ENCODE measurements around the gene POLR2J.
"Not testable (repeated sequence)": the region's sequence is repeated elsewhere in the genome, so short reads cannot be mapped to it uniquely, and the experiment has no call there.

The POLR2J gene

DNA sequence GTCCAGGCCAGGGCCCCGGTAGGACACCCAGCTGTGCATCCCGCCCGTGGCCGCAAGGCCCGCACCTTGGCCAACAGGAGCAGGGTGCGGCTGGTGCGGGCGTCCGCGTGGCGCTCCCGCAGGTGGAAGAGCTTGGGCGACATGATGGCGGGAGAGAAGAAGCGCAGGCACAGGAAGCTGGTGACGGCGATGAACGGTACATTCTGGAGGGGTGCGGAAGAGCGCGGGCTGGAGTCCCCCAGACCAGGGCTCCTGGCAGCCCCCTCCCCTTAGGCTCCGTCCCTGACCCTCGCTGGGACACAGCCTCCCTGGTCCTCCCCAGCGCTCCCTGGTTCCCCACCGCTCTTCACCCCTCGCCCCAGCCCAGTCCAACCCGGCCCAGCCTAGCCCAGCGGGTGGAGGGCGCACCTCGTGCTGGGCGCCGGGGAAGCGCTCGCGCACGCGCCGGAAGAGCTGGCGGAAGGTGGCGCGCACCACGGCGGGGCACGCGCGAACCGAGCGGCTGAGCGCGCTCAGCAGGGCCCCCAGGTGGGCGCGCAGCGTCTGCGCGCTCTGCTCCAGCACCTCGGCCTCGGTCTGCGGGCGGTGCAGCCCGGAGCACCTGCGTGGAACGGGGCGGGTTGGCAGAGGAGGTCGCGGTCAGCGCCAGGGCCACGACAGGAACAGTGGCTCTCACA lies 15.9 kb upstream of the POLR2J start:
- not testable (repeated sequence) for DNase-seq

DNA sequence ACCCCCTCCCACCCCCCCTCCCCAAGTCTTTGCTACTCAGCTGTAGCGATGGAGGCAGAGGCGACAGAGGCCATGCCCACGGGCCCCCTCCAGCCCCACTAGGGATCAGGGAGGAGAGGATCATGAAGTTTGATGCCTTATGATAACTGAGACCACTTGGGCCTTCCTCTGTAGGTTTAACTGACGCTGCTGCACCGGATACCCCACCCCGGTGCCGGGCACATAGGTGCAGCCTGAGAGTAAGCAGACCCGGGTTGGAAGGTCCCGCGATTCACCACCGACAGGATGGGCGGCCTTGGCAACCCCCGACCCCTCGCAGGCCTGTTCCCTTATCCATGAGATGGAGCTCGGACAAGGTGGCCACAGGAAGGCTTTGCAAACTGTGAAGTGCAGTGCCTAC lies 15.3 kb upstream of the POLR2J start:
- not testable (repeated sequence) for DNase-seq

DNA sequence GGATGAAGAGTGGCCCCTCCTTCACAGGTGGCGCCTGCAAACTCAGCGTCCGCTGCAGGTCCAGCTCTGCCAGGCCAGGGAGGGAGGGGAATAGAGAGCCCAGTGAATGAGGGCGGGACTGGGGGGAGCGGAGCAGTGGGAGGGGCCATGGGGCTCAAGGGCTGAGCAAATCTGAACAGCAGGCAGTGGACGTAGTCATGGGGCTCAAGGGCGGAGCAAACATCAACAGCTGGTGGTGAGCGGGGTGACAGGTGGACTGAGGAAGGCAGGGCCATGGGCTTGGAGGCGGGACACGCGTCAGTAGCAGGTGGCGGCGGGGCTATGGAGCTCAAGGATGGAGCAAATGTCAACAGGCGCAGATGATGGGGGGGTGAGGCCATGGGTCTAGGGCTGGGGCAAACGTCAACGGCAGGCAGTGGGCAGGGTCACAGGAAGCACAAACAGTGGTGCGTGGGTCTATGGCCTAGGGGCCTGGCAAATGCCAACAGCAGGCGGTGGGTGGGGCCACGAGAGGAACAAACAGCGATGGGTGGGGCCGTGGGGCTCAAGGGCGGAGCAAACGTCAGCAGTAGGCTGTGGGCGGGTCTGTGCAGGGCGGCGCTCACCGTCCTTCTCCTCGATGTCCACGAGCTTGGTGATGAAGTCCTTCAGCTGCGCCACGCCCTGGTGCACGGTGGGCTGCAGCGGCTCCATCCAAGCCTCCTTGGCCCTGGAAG lies 14.7 kb upstream of the POLR2J start:
- not testable (repeated sequence) for DNase-seq

DNA sequence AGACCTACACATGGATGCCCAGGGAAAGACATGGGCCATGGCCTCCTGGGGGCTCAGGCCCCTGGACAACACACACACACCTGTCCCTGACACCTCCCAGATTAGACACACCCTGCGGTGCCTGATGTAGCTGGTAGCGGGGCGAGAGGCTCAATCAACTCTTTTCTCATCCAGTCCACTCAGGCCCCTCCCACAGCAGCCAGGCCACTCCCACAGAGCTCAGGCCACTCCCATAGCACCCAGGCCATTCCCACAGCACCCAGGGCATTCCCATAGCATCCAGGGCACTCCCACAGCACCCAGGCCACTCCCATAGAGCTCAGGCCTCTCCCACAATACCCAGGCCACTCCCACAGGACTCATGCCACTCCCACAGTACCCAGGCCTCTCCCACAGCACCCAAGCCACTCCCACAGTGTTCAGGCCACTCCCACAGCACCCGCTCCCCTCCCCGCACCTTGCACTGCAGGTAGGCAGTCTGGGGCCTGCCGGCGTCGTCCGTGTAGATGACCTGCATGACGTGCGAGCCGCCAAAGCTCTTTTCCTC lies 11.9 kb upstream of the POLR2J start:
- not testable (repeated sequence) for DNase-seq

DNA sequence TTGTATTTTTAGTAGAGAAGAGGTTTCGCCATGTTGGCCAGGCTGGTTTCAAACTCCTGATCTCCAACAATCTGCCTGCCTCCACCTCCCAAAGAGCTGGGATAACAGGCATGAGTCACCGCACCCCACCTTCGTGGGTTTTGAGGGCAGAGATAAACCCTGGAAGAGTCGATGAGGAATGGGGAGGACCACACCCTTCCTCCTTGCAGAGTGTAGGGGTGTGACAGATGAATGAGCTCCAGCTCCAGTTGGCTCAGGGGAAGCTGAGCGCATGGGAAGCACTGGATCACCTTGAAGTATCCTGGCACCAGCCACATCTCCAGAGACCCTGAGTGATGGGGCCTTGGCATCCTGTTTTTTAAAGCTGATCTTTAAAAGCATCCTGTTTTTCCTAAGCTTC lies 5.6 kb upstream of the POLR2J start:
- not testable (repeated sequence) for DNase-seq

DNA sequence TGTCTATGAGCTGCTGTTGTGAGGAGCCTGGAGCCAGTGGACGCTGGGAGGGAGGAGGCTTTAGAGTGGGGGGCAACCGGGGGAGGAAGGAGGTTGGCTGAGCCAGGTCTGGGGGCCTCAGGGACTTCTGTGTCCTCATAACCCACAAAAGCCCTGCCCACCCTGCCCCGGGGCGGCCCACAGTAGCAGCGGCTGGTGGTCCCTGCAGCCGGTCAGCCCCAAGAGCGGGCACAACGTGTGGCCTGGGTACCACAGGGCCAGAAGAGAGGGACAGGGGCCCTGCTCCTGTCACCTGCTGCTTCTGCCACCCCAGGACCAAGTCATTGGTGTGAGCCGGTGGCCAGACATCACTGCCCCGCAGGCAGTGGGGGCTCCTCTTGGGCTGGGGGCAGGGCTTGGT lies 3.2 kb upstream of the POLR2J start:
- not testable (repeated sequence) for DNase-seq

DNA sequence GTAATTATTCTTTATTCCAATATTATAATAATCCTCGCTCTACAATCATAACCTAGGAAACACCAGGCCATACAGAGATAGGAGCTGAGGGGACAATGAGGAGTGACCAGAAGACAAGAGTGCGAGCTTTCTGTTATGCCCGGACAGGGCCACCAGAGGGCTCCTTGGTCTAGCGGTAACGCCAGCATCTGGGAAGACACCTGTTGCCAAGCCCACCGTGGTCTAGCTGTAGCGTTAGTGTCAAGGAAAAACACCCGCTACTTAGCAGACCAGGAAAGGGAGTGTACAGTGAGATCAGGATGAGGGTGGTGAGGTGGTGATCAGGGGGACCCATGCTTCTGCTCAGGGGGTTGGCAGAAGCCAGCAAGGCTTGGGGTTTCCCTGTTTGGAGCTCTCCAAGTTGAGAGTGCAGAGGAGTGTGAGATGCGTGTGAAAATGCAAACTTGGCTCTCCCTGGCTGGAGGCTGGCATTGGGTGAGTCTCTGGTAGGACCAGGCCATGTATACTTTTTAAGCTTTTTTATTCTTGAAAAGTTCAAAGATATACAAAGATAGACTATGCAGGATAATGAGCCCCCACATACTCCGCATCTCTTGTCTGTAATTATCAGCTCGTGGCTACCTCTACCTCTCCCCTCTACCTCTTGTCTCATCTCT lies 1.4 kb upstream of the POLR2J start:
- DNase-seq, result not testable (repeated sequence)

DNA sequence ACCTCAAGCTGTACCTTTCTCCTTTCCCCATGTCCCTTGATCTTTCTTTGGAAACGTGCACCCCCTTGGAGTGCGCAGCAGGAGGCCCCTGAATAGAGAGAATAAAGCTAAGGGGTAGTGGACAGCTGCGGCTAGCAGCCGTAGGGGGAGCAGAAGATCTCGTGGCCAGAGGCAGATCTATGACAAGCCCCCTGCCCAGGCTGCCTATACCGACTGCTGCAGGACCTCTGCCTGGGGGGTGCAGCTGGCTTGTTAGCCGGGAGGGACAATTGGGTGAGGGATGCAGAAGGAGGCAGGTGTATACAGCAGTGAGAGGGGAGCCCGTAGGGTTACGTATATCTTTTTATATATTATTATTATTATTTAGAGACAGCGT lies 475 bp upstream of the POLR2J start:
- not testable (repeated sequence) for DNase-seq

DNA sequence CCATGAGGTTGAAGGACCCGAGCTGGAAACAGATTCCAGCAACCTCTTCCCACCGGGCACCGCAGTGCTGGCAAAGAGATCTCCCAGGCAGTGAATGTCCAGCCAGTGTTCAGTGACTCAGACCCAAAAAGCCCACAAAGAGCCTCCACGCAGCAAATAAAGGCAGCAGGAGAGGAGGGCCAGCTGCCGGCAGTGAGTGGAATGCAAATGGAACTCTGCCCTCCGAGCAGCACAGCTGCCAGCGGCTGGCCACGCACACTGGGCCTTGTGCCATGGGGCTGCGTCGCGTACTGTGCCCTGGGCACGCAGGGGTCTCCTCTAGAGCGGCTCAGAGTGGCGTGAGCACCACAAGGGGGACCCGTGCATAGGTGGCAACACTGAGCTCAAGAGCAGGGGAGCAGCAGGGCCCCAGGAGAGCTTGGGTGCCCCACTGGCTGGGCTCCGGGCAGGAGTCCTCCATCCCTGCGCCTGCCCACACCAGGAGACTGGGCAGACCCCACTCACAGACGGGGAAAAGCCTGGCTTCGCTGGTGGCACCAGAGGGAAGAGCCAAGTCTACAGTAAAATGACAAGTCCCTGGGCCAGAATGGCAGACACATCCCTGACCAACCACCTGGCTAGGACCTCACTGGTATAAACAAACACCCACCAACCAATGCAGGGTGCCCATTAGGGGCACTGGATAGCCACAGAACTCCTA lies 3.8 kb downstream of the POLR2J start:
- not testable (repeated sequence) for DNase-seq

DNA sequence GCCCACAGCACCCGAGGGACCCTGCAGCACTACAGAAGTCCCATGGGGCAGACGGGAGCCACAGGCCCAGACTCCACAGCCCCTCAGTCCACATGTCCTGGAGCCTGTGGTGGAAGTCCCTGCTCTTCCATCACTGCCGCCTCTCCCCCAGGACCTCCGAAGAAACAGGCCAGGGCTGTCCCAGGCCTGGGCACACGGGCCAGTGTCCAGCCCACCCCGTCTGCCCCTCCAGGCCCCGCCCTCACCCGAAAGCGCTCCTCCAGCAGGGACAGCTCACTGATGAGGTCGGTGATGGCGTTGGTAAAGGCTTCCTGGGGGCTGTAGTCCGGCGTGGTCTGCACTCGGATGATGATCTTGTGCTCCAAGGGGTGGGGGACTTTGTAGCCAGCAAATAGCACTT lies 4.6 kb downstream of the POLR2J start:
- DNase-seq, result not testable (repeated sequence)

DNA sequence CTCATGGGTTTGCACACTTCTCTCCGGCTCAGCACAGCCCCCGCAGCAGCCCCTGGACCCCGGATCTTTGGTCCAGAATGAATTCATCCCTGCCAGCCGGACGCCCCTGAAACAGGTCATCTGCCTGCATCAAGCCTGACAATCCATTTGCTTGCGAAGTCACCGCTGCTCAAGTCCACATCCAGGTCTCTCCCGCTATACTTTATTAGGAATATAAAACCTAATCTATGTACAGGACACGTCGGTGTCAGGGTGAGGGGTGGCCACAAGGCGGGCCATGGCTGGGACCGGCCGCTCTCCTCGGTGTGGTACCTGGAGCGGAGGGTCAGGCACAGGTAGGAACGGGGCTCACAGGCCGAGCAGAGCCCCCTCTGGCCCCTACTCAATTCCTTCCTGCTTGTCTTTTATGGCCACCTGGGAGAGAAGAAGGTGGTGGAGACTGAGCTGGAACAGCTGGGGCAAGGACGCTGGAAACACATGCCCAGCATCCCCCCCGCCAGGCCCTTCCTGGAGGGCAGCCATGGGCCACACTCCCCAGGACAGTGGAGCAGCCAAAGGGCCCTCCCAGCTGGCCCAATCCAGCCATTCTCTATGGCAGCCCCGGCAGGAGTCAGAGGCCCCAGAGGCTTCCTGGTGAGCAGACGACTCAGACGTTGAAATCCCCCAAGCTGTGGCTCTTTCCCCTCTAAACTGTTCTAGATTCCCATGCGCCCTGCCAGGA lies 5.3 kb downstream of the POLR2J start:
- DNase-seq, result no peak

DNA sequence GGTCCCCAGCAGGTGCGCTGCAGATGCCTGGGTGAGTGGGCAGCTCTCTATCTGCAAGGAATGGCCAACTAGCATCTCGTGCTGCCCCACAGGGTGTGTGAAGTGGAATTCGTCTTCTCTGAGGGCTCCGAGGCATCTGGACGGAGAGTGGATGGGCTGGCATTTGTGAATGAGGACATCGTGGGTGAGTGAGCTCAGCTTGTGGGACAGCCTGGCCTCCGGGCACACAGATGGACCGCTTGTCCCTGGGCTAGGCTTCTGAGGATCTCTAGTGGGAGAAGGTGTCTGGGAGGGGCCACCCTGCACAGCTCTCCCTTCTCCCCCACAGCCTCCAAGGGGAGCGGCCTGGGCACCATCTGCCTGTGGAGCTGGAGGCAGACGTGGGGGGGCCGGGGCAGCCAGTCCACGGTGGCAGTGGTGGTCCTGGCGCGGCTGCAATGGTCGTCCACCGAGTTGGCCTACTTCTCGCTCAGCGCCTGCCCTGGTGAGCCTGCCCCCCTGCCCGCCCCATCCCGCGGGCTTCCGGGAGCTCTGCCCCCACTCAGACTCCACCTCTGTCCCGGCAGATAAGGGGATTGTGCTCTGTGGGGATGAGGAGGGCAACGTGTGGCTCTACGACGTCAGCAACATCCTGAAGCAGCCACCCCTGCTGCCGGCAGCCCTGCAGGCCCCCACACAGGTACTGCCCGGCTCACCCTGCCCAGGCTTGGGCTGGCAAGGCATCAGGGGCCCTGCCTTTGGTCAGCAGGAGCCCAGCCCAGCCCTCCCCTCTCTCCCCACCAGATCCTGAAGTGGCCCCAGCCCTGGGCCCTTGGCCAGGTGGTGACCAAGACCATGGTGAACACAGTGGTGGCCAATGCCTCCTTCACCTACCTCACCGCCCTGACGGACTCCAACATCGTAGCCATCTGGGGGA lies 6.3 kb downstream of the POLR2J start:
- no peak for DNase-seq

DNA sequence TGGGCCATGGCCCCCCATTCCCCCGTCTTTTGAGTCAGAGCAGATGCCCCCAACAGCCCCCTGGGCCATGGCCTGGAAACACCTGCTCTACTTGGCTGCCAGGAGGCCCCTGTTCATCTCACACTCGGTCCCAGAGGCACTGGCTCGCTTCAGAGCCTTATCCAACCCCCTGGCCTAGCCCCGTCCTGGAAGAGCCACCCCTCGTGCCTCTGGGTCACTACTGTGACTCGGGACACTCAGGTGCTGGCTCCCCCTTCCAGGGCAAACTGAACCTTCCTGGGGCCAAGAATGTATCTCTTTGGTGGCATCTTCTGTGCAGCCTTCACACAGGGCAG lies 7.0 kb downstream of the POLR2J start:
- DNase-seq, result no peak

DNA sequence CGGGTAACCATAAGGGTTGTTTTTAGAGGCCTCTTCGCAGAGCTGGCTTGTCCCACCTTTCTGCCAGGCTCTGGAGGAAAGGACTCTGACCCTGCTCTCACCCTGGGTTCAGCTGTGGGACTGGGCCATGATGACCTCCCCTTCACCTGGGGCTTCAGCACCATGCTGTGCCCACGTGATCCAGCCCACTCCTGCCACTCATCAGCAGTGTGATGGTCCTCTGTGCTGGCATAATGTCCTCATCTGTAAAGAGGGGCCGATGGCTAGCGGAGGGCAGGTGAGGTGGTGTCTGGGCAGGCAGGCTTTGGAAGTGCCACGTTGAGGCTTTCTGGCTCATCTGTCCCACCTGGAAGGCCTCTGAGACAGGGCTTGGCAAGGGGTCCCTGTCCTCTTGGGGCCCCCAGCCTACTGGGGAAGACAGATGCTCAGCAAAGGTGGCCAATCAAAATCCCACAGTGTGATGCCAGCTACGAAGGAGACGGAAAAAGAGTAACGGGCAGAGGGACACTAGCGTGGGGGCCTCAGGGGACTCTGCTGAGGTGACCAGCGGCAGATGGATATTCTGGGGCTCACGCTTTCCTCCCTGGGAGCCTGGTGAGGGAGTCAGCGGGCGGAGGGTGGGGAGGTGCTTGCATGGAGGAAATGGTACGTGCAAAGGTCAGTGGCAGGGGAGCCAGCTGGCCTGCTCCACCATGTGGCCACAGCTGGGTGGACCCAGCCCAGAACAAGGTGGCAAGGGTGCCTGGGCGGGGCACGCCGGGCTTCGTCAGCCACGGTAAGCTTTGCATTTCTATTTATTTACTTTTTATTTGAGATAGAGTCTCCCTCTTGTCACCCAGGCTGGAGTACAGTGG lies 8.5 kb downstream of the POLR2J start:
- no peak for DNase-seq

DNA sequence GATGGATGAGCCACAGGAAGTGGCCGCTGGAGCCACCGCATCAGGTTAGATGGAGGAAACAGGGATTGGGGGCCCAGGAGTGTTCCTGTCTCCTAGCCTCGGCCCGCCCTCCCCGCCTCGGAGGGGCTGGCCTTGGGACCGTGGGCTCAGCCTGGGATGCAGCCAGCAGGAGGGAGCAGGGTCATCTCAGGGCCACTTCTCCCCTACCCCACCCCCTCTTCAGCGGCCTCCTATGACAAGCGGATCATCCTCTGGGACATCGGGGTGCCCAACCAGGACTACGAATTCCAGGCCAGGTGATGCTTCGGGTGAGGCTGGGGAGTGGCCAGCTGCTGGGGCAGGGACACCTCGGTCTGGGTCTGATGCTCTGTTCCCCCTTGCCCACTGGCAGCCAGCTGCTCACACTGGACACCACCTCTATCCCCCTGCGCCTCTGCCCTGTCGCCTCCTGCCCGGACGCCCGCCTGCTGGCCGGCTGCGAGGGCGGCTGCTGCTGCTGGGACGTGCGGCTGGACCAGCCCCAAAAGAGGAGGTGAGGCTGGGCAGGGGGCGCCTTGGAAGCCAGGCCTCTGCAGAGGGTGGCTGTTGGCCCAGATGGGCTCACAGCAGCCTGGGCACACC lies 9.3 kb downstream of the POLR2J start:
- no peak for DNase-seq

DNA sequence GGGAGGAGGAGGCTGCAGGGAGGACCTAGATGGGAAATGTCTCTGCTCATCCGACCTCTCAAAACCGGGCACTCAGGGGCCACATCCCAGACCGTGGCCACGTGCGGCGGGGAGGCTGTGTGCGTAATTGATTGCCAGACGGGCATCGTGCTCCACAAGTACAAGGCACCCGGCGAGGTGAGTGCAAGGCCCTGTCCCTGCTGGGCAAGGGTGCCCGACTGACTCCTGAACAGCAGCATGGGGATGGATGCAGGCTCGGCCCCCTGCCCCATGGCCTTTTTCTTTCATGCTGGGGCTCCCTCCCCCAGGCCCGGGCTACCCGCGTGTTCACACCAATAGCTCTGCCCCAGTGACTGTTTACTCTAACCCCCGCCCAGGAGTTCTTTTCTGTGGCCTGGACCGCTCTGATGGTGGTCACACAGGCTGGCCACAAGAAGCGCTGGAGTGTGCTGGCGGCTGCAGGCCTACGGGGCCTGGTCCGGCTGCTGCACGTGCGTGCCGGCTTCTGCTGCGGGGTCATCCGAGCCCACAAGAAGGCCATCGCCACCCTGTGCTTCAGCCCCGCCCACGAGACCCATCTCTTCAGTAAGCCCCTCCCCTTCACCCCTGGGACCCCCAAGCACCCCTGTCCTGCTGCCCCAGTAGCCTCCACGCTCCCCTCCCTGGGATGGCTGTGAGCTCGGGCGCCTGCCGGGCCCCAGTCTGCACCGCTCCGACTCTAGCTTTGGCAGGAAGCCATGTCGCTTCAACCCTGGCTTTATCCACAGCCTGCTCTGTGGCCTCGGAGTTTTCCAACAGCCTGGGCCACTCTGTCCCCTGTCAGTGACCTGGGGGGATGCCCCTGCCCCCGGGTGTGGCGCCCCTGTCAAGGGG lies 10.0 kb downstream of the POLR2J start:
- DNase-seq, result no peak

DNA sequence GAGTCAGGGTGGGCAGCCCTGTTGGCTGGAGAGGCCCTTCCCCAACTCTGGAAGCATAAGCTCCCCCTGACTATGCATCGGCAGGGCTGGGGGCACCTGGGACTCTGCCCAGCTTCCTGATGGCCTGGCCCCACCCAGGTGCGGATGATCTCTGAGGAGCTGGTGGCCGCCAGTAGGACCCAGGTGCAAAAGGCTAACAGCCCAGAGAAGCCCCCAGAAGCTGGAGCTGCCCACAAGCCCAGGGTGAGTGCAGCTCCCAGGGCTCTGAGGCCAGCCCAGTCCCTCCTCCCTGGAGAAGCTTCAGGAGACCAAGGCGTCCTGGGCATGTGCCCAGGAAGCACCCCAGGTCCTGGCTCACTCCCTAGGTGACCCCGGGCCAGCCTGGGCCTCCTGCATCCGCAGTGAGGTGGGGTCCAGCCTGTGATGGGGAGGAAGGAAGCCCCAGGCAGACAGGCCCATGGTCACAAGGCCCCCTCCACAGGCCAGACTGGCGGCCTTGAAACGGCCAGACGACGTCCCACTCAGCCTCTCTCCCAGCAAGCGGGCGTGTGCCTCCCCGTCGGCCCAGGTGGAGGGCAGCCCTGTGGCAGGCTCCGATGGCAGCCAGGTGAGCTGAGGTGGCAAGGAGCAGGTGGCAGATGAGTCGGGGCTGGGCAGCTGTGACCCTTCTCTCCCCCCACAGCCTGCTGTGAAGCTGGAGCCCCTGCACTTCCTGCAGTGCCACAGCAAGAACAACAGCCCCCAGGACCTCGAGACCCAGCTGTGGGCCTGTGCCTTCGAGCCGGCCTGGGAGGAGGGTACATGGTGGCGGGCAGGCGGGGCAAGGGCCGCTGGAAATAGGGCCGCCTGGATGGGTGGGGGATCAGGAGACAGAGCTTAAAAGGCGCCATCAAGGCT lies 10.9 kb downstream of the POLR2J start:
- no peak for DNase-seq

DNA sequence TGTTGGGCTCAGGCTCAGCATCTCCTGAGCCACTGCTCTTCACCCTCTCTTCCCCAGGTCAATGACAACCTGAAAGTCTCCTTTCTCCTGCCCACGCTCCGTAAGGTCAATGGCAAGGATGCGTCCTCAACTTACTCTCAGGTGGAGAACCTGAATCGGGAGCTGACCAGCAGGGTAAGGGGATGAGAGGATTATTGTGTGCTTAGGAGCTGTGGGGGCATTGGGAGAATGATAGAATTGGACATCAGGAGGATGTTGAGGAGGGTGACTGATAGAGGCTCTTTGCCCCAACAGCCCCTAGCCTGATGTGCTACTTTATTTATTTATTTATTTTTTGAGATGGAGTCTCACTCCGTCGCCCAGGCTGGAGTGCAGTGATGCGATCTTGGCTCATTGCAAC lies 12.6 kb downstream of the POLR2J start:
- DNase-seq, result no peak
